GM19468 (cell line): ENCODE data around the gene CNTRL.
"Not testable (repeated sequence)": the region's sequence is repeated elsewhere in the genome, so short reads cannot be mapped to it uniquely, and the experiment has no call there.

Experiments used
- ATAC-seq: cut with Tn5 transposase; IDR thresholded peaks from one replicate; pipeline ENCODE4 v1.9.1; 2021; ENCODE audit warnings: mild to moderate bottlenecking, moderate library complexity, moderate number of reproducible peaks; ENCODE audit not compliant: unreplicated experiment; ENCODE audit errors: extremely low read depth

CNTRL gene, protein sequence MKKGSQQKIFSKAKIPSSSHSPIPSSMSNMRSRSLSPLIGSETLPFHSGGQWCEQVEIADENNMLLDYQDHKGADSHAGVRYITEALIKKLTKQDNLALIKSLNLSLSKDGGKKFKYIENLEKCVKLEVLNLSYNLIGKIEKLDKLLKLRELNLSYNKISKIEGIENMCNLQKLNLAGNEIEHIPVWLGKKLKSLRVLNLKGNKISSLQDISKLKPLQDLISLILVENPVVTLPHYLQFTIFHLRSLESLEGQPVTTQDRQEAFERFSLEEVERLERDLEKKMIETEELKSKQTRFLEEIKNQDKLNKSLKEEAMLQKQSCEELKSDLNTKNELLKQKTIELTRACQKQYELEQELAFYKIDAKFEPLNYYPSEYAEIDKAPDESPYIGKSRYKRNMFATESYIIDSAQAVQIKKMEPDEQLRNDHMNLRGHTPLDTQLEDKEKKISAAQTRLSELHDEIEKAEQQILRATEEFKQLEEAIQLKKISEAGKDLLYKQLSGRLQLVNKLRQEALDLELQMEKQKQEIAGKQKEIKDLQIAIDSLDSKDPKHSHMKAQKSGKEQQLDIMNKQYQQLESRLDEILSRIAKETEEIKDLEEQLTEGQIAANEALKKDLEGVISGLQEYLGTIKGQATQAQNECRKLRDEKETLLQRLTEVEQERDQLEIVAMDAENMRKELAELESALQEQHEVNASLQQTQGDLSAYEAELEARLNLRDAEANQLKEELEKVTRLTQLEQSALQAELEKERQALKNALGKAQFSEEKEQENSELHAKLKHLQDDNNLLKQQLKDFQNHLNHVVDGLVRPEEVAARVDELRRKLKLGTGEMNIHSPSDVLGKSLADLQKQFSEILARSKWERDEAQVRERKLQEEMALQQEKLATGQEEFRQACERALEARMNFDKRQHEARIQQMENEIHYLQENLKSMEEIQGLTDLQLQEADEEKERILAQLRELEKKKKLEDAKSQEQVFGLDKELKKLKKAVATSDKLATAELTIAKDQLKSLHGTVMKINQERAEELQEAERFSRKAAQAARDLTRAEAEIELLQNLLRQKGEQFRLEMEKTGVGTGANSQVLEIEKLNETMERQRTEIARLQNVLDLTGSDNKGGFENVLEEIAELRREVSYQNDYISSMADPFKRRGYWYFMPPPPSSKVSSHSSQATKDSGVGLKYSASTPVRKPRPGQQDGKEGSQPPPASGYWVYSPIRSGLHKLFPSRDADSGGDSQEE (N-terminal part only)

DNA sequence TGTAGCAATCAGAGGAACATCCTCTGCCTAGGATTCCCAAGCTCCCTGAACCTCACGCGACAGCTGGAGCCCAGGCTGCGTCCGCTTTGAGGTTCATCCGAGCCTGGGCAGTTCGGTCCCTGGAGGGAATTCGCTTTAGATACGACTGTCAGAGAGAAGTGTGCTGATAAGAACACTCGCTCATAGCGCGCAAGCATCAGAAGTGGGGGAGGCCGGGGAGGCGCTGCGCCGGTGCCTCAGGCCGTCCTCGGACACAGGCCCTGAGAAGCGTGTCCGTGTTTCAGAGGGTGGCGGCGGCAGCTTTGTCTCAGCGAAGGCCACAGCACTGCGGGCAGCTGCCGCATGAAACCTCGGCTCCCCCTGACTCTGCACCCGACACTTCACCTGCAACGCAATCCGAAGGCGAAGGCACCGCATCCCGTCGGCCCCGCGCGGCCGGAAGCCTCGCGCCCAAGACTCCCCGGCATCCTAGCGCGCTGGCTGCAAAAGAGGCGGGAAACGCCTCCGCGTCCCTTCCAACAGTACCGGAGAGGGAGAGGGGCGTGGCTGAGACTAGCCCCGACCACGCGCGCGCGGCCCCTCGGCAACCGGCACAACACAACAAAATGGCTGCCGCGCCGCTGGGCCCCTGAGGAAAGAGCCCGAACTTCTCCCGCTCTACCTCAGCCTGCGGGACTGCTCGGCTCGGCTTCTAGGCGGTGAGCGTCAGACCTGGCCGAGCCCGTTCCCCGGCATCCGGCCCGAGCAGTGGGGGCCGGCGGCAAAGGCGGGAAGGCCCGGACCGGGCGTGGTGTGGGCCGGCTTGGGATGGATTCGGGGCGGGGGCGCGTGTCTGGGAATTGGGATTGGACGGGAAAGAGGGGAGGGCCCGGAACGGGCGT lies at the start of gene CNTRL:
CNTRL (plus strand) TSS at position 586 of the 881 bp plus-strand sequence. CDS start 13,372 bp downstream, outside the sequence.
- peak; percentile 50 for ATAC-seq

DNA sequence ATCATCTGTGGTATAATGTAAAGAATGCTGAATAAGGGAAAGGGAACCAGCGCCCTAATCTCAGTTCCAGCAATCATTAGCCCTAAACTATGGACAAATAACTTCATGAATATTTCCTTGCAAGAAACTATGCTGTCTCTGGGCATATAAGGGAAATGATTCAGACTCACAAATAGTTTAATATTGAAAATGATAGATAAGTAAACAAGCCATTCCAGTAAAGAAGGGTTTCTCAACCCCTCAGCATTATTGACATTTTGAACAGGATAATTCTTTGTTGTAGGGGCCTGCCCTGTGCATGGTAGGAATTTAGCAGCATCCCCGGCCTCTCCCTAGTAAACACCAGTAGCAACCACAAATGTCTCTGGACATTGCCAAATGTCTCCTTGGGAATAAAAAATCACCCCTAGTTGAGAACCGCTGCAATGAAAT lies 48.5 kb upstream of the CNTRL start:
- ATAC-seq = no peak

DNA sequence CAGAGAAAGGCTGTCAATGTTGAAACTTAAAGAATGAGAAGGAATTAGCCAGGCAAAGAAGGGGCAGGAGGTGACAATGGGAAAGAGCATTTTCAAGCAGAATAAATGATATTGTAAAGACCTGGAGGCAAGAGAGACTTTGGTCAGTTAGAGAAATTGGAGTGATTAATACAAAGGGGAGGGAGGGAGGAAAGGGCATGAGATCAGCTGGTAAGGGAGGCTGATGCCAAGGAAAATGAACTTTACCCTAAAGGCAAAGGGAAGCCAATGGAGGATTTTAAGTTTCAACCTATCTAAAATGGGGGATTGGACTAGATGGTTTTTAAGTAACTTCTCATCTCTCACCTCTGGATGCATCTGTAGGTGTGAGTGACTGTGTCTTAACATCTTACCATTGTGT lies 48.0 kb upstream of the CNTRL start:
- no peak for ATAC-seq

DNA sequence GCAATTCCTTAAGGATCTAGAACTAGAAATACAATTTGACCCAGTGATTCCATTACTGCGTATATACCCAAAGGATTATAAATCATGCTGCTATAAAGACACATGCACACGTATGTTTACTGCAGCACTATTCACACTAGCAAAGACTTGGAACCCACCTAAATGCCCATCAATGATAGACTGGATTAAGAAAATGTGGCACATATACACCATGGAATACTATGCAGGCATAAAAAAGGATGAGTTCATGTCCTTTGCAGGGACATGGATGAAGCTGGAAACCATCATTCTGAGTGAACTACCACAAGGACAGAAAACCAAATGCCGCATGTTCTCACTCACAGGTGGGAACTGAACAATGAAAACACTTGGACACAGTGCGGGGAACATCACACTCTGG lies 46.5 kb upstream of the CNTRL start:
- ATAC-seq = not testable (repeated sequence)

DNA sequence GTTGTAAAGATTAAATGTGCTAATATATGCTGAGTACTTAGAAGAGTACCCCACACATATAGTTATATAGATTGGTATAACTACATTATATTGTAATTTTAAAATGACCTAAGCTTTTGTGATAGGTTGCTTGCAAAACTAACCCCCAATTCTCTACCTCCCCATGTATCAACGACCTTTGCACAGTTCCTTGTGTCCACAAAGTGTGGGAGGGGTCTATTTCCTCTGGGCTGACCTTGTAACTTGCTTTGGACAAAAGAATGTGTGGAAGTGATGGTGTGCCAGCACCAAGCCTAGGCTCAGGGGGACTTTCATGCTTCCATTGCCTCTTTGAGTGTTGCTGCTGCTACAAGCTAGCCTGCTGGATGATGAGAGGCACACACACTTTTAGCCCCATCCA lies 45.3 kb upstream of the CNTRL start:
- no peak for ATAC-seq

DNA sequence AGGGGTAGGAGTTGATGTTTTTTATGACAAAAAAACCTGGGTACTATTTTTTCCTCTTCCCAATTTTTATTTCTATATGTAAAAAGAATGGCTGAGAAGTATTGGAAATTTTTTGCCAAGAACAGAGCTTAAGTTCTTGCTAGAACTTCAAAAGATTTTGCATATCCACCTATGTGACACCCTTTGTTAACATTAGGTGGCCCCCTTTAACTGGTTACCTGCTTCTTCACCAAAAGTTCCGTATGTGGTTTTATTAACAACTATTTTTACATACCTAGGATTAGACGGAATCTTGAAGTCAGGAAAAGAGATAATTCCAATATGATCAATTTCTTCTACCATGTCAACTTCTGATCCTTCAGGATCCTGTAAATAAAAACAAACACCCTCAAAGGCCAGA lies 40.2 kb upstream of the CNTRL start:
- ATAC-seq = no peak

DNA sequence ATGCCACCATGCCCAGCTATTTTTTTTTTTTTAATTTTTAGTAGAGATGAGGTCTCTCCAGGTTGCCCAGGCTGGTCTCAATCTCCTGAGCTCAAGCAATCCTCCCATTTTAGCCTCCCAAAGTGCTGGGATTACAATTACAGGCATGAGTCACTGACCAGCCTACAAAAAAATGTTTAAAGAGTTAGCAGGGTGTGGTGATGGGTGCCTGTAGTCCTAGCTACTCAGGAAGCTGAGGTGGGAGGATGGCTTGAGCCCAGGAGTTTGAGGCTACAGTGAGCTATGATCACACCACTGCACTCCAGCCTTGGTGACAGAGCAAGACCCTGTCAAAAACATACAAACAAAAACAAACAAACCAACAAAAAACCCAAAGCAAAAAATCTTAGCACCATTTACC lies 39.0 kb upstream of the CNTRL start:
- not testable (repeated sequence) for ATAC-seq

DNA sequence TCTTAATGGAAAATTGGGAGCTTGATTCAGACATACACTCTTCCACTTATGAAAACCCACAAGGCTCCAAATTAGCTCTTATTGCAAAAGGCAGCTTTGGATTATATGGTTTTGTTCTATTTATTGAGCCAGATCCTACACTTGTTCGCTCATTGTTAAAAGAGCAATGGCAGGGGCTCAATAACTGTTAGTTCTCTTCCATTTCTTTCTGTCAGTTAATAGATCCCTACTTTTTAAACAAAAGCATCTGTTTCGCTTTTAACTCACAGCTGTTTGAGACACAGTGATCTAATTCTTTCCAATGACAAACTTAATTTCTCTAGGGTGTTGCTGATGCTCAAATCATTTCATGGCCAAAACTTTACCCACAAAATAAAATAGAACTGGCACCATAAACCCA lies 36.4 kb upstream of the CNTRL start:
- no peak for ATAC-seq

DNA sequence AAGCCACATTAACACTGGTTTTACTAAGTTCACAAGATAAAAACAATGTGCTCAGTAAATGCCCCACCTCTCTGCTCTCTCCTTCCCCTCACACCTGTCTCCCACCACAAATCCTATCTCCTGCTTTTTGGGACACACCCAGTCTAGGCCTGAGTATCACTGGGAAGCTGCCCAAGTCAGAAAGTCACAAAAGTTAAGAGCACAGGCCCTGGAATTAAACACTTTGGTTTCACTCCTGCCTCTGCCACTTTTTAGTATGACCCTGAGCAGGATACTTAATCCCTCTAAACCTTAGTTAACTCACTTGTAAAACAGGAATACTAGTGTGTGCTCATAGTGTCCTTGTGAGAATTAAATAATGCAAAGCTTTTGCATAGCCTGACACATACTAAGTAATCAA lies 36.0 kb upstream of the CNTRL start:
- no peak for ATAC-seq

DNA sequence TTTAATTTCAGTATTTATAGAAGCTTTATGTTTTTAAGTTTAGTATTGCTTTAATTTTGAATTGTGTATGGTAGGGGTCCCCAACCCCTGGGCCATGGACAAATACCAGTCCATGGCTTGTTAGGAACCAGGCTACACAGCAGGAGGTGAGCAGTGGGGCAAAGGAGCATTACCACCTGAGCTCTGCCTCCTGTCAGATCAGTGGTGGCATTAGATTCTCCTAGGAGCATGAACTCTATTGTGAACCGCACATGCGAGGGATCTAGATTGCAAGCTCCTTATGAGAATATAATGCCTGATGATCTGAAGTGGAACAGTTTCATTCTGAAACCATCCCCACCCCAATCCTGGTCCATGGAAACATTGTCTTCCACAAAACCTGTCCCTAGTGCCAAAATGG lies 26.6 kb upstream of the CNTRL start:
- no peak for ATAC-seq

DNA sequence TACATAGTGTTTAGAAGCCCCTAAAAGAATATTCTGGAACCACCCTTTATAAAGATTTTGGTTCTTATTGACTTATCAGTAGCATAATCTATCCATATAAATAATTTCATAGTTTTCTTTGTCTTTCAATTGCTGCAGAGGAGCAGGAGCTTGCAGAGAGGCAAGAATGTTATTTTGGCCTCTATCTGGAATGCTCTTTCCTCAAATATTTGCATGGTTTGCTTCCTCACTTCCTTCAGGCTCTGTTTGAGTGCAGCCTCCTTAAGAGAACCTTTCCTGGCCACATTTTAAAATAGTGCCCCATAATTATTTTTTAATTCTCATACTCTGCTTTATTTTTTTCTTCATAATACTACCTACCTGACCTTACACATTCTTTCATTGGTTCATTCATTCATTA lies 26.1 kb upstream of the CNTRL start:
- ATAC-seq = no peak

DNA sequence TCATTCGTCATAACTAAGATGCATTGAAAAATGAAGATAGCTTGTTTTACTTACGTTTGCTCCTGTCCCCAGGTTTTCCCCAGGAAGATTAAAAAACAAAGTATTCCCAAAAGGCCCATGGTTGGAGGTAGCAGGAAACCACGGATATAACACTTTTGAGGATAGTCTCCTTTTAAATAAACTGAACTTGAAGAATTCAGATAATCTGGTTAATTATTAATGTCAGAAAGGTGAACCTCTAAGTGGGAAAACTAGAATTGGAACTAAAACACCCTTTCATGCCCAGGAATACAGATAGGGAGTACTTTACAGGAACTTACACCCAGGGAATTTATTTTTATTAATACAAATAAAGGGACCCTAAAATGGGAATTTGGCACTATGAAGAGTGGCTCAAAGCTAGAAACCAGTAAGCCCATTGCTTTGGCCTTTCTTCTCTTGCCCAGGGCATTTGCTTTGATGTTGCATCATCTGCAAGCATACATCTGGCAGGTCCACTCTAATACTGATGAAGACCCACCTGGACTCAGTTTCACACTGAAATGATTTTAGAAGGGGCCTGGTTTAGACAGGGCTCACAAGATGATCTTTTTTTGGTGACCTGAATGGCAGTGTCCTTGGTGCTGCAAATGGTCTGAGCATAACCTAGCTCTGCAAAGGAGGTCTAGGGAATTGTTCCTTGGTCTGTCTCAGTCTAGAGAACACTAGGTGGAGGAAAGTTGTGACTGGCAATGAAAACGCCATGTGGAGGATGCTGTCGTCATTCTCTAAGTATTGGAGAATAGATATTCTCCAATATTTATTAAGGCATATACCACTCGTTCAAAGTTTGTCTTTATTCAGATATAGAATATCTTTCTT lies 24.4 kb upstream of the CNTRL start, which contains the start of gene C5:
C5 (minus strand) TSS at position 148 of the 861 bp plus-strand sequence; CDS start at position 119, 29 bp downstream.
- ATAC-seq = no peak

DNA sequence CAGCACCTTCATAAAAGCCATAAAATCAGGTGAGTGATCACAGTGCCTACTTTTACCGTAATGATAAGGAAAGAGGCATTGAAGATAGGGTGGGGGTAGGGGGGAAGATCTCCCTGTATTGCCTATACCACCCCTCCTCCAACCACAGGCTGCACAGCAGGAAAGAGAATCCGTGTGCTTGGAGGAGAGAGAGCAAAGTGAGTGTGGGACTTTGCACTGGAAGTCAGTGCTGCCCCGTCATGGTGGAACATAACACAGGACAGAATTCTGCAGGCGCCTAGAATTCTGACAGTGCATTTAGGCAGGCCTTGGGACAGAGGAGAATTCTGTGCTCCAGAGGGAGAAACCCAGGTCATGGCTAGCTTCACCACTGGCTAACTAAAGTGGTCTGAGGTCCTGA lies 21.2 kb upstream of the CNTRL start:
- no peak for ATAC-seq

DNA sequence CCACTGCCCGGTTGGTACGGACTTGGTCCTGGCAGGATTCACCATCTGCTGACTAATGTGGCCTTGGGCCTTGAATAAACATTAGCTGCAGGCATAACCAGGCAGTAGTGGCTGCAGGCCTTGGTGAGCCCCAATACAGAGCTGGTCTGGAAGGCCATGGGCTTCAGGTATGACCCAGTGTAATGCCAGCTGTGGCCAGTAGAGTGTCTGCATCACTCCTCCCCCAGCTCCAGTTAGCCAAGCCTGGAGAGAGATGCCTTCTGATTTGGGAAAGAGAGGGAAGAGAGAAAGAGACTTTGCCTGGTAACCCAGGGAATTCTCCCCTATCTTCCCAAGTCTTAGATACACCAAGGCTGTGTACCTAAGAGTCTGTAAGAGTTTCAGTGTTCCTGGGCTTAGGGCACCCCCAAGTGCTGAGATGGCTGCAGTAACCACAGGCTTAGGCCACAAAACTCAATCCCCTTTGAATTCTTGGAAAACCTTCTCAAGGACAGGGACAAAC lies 19.1 kb upstream of the CNTRL start:
- no peak for ATAC-seq

DNA sequence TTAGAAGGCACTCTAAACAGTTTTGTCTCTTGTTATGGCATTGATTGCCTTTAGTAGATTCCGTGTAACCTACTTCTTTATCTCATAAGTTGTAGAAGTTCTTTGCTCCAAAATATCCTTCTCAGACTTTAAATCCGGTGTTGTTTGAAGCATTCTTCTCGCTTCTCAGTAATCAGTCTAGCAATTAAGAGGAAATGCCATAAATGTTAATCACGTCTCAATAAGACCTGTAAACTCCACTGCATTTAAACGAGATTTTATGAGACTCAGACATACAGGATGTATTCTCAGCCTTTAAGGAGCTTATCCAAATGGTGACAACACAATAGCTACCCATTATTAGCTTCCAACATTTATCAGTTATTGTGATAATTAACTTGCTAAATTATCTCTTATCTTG lies 16.9 kb upstream of the CNTRL start:
- no peak for ATAC-seq

DNA sequence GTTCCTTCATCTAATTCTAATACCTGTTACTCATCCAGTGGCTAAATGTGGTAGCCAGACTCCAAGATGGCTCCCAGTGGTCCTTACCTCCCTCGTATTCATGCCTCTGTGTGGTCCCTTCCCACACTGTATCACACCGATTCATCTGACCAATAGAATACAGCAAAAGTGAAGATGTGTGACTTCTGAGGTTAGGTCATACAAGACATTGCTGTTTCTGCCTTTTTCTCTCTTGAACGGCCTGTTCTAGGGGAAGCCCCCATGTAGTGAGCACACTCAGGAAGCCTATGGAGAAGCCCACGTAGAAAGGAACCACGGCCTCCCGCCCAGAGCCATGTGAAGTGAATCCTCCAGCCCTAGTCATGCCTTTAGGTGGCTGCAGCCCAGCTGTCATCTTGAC lies 15.2 kb upstream of the CNTRL start:
- no peak for ATAC-seq

DNA sequence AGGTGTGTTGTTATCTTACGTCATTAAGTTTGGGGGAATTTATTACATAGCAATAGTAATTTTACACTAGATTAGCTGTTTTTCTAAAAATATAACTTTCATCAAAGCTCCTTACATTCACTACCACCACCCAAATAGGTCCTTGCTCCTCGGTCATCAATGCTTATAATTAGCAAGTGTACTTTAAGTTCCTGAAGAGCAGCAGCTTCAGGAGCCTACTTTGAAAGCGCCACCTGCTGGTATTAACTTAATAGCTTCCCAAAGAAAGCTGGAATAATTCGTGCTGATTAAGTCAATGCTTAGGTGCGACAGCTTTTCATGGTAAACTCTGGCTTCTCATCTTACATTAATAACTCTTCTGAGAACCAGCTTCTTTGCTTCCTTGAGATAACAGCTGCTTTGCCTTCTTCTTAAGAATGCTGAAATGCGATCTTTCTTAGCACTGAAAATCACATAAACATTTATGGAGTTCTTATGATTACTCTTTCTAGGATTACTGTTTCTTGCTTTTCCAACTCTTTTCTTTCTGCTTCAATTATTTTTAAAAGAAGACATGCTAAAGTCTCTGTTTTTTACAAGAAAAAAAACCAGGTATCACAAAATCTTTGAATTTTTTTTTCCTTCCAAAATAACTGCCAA lies 14.6 kb upstream of the CNTRL start:
- ATAC-seq = no peak

DNA sequence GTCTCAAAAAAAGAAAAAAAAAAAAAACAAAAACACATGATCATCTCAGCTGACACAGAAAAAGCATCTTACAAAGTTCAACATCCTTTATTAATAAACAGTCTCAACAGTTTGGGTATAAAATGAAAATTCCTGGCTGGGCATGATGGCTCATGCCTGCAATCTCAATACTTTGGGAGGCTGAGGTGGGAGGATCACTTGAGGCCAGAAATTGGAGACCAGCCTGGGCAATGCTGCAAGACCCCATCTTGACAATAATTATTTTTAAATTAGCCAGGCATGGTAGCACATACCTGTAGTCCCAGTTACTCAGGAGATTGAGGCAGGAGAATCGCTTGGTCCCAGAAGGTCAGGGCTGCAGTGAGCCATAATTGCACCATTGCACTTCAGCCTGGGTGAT lies 7.9 kb upstream of the CNTRL start:
- ATAC-seq = no peak
